HepG2 (cell line): ENCODE data around the gene SIX4. TPM values are rescaled to one million over a fixed set of nuclear protein-coding genes. Genes with fewer than 3 reads are reported as not detected.

Experiments
- AGO1 ChIP-seq: fragments of 200-400 bp; formaldehyde crosslinking; IDR thresholded peaks from 2 replicates; pipeline ENCODE4 v1.6.1; 2017; ENCODE audit warnings: mild to moderate bottlenecking, low read depth, low read length, moderate library complexity; ENCODE audit not compliant: poor library complexity, severe bottlenecking
- ARNT2 ChIP-seq: sonication (generic); formaldehyde crosslinking; IDR thresholded peaks from 2 replicates; pipeline ENCODE4 v1.8.0; 2022; ENCODE audit warnings: mild to moderate bottlenecking, low read depth, missing genetic modification reagents, moderate library complexity
- BORCS8-MEF2B ChIP-seq: sonication (generic); formaldehyde crosslinking; IDR thresholded peaks from 2 replicates; pipeline ENCODE4 v1.8.0; 2022; ENCODE audit warnings: mild to moderate bottlenecking, missing genetic modification reagents
- CBX2 ChIP-seq, 2 experiments: fragments of 200-600 bp in 1 of 2; sonication (generic); formaldehyde crosslinking in 1 of 2; IDR thresholded peaks; 2 replicates each; pipeline versions ENCODE4 v1.7.0 to v1.8.1; 2018 to 2022; ENCODE audit warnings: low read depth in 2 of 2, low read length in 1 of 2, mild to moderate bottlenecking in 1 of 2, missing genetic modification reagents in 1 of 2
- CBX5 ChIP-seq: sonication (generic); formaldehyde crosslinking; IDR thresholded peaks from 2 replicates; pipeline ENCODE4 v1.4.0; 2020; ENCODE audit warnings: missing genetic modification reagents, borderline replicate concordance
- CHCHD3 ChIP-seq: sonication (generic); formaldehyde crosslinking; IDR thresholded peaks from 2 replicates; pipeline ENCODE4 v1.8.0; 2022; ENCODE audit warnings: mild to moderate bottlenecking, missing genetic modification reagents, moderate library complexity
- DNMT3B ChIP-seq: conservative IDR thresholded peaks from 2 replicates; pipeline ENCODE4 v1.6.1; 2016; ENCODE audit warnings: missing biosample characterization, control low read depth
- HNRNPL ChIP-seq: fragments of 200-400 bp; formaldehyde crosslinking; IDR thresholded peaks from 2 replicates; pipeline ENCODE4 v1.6.1; 2017; ENCODE audit warnings: mild to moderate bottlenecking, low read depth, low read length
- NKX3-1 ChIP-seq: sonication (generic); formaldehyde crosslinking; IDR thresholded peaks from 2 replicates; pipeline ENCODE4 v1.5.0; 2020; ENCODE audit warnings: missing genetic modification reagents
- NR2F2 ChIP-seq: IDR thresholded peaks from 2 replicates; pipeline ENCODE4 v1.6.1; 2012; ENCODE audit warnings: low read depth, inconsistent platforms, borderline replicate concordance
- ONECUT2 ChIP-seq: sonication (generic); formaldehyde crosslinking; IDR thresholded peaks from 2 replicates; pipeline ENCODE4 v1.4.0; 2020; ENCODE audit warnings: missing genetic modification reagents
- PAWR ChIP-seq: sonication (generic); formaldehyde crosslinking; IDR thresholded peaks from 2 replicates; pipeline ENCODE4 v1.4.0; 2020; ENCODE audit warnings: missing genetic modification reagents, mild to moderate bottlenecking, borderline replicate concordance
- POLR2A ChIP-seq, 2 experiments: IDR thresholded peaks; 2 replicates each; pipeline ENCODE4 v1.6.1; 2011; ENCODE audit warnings: low read depth in 2 of 2, low read length in 2 of 2, mild to moderate bottlenecking in 1 of 2, moderate library complexity in 1 of 2; ENCODE audit not compliant: insufficient read depth in 1 of 2
- RAD21 ChIP-seq: fragments of 450-650 bp; formaldehyde crosslinking; IDR thresholded peaks from 2 replicates; pipeline ENCODE4 v1.5.0; 2020; ENCODE audit warnings: mild to moderate bottlenecking
- SMC3 ChIP-seq: IDR thresholded peaks from 2 replicates; pipeline ENCODE4 v1.6.1; 2011; ENCODE audit warnings: low read length, improper control_type of control experiment
- SSRP1 ChIP-seq: IDR thresholded peaks from 2 replicates; pipeline ENCODE4 v1.6.1; 2016; ENCODE audit warnings: control low read depth
- TAF1 ChIP-seq: sonication (generic); formaldehyde crosslinking; IDR thresholded peaks from 2 replicates; pipeline ENCODE4 v1.4.0; 2020; ENCODE audit warnings: missing genetic modification reagents
- ZMYM3 ChIP-seq: sonication (generic); formaldehyde crosslinking; IDR thresholded peaks from 2 replicates; pipeline ENCODE4 v1.5.1; 2020; ENCODE audit warnings: mild to moderate bottlenecking, missing genetic modification reagents
- ZNF3 ChIP-seq: IDR thresholded peaks from 2 replicates; pipeline ENCODE4 v1.7.0; 2017; ENCODE audit warnings: inconsistent platforms
- ZNF343 ChIP-seq: sonication (generic); formaldehyde crosslinking; IDR thresholded peaks from 2 replicates; pipeline ENCODE4 v1.4.0; 2020; ENCODE audit warnings: mild to moderate bottlenecking, missing genetic modification reagents
- ZNF720 ChIP-seq: sonication (generic); formaldehyde crosslinking; IDR thresholded peaks from 2 replicates; pipeline ENCODE4 v1.4.0; 2020; ENCODE audit warnings: missing genetic modification reagents
- ZNF777 ChIP-seq: sonication (generic); formaldehyde crosslinking; IDR thresholded peaks from 2 replicates; pipeline ENCODE4 v1.4.0; 2020; ENCODE audit warnings: missing genetic modification reagents
- ZNF792 ChIP-seq: IDR thresholded peaks from 2 replicates; pipeline ENCODE4 v1.6.1; 2016
- ZNF878 ChIP-seq: sonication (generic); formaldehyde crosslinking; IDR thresholded peaks from 2 replicates; pipeline ENCODE4 v1.8.1; 2023; ENCODE audit warnings: mild to moderate bottlenecking, missing genetic modification reagents, moderate library complexity
- polyA plus RNA-seq, 8 experiments: library from polyadenylated mRNA; depleted of rRNA in 3 of 8; stranded (reverse) in 7 of 8; unstranded in 1 of 8; fragments of >200 nt; fragmentation: Illumina TruSeq in 4 of 8; extraction: Trizol in 4 of 8; gene quantifications; 2 replicates each; pipeline versions ENCODE4 v1.2.1 to v1.2.3, GENCODE V29; 2011 to 2016; ENCODE audit warnings: low read depth in 4 of 8, missing spikeins in 1 of 8, mixed read lengths in 1 of 8; ENCODE audit not compliant: insufficient read depth in 1 of 8
- total RNA-seq, 5 experiments: library from RNA; depleted of rRNA; stranded (reverse); fragments of >200 nt; fragmentation: Illumina TruSeq; extraction: Trizol; gene quantifications; 2 replicates each; pipeline ENCODE4 v1.2.3, GENCODE V29; 2016; ENCODE audit warnings: low read depth in 1 of 5
- TF ChIP-seq, protein P1 (sequence below): sonication (generic); formaldehyde crosslinking; IDR thresholded peaks from 2 replicates; pipeline ENCODE4 v1.5.0; 2020; ENCODE audit warnings: missing genetic modification reagents, mild to moderate bottlenecking, borderline replicate concordance
- TF ChIP-seq, protein P2 (sequence below): sonication (generic); formaldehyde crosslinking; IDR thresholded peaks from 2 replicates; pipeline ENCODE4 v1.4.0; 2020; ENCODE audit warnings: missing genetic modification reagents

Gene SIX4
- total and polyA plus RNA-seq, 2 of the 13 experiments (the other 11 are each of a cell fraction or from before 2014, with no cell fraction given) = 5.0 to 6.0 TPM

GRCh38 chr14:60722357-60723115, 1.6 kb downstream of the SIX4 start (continued):
- TF ChIP-seq TAF1 (CRISPR knock-in tag) = peak; percentile 87
- no peak for TF ChIP-seq ZNF3 (CRISPR knock-in tag)
- no peak for TF ChIP-seq ZNF878 (CRISPR knock-in tag)
- TF ChIP-seq CBX2 (IDR thresholded peaks at IDR 0.05; ENCODE audit: low read depth, low read length) = no peak
- TF ChIP-seq CBX2 (CRISPR knock-in tag; IDR thresholded peaks at IDR 0.05; ENCODE audit: low read depth) = no peak
- TF ChIP-seq ZNF343 (CRISPR knock-in tag) = no peak
- peak; percentile 63 for TF ChIP-seq ZNF777 (CRISPR knock-in tag)
- TF ChIP-seq DNMT3B (CRISPR knock-in tag) = 0 out of 2 replicates have a peak, but pooled peaks have one; percentile 46
- no peak for TF ChIP-seq CBX5 (CRISPR knock-in tag)
- no peak for TF ChIP-seq AGO1
- no peak for TF ChIP-seq RAD21 (CRISPR knock-in tag)
- TF ChIP-seq NKX3-1 (CRISPR knock-in tag) = no peak
- TF ChIP-seq SSRP1 (CRISPR knock-in tag) = no peak; the same call in 1 of the 2 replicates
- TF ChIP-seq NR2F2 = peak; percentile 16; the same call in 1 of the 2 replicates
- no peak for TF ChIP-seq ONECUT2 (CRISPR knock-in tag)
- no peak for TF ChIP-seq SMC3
- TF ChIP-seq ZNF720 (CRISPR knock-in tag) = no peak
- no peak for TF ChIP-seq PAWR (CRISPR knock-in tag)
- TF ChIP-seq POLR2A (IDR thresholded peaks at IDR 0.05; ENCODE audit: insufficient read depth in 1 of 2, low read depth in 2 of 2, low read length in 2 of 2) = peak; percentile 43 to 71; a peak in 3 of 4 replicates
- 0 out of 2 replicates have a peak, but pooled peaks have one; percentile 39 for TF ChIP-seq HNRNPL
- TF ChIP-seq, protein P1, sequence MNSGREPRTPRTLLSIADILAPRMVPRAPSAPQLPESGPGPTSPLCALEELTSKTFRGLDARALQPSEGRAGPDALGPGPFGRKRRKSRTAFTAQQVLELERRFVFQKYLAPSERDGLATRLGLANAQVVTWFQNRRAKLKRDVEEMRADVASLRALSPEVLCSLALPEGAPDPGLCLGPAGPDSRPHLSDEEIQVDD (CRISPR knock-in tag) = no peak; the same call in 1 of the 2 replicates
- TF ChIP-seq ZNF792 = peak; percentile 70
- TF ChIP-seq ZMYM3 = no peak
- no peak for TF ChIP-seq ARNT2 (CRISPR knock-in tag)
- TF ChIP-seq CHCHD3 (CRISPR knock-in tag) = no peak
- TF ChIP-seq, protein P2, sequence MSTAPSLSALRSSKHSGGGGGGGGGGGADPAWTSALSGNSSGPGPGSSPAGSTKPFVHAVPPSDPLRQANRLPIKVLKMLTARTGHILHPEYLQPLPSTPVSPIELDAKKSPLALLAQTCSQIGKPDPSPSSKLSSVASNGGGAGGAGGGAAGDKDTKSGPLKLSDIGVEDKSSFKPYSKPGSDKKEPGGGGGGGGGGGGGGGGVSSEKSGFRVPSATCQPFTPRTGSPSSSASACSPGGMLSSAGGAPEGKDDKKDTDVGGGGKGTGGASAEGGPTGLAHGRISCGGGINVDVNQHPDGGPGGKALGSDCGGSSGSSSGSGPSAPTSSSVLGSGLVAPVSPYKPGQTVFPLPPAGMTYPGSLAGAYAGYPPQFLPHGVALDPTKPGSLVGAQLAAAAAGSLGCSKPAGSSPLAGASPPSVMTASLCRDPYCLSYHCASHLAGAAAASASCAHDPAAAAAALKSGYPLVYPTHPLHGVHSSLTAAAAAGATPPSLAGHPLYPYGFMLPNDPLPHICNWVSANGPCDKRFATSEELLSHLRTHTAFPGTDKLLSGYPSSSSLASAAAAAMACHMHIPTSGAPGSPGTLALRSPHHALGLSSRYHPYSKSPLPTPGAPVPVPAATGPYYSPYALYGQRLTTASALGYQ (CRISPR knock-in tag) = no peak; the same call in 1 of the 2 replicates
- TF ChIP-seq BORCS8-MEF2B = peak; percentile 76
